HepG2 (cell line): ENCODE results near the gene TMX2. TPM values are rescaled to one million over a fixed set of nuclear protein-coding genes. Genes with fewer than 3 reads are reported as not detected.

Source experiments
- ARHGAP35 ChIP-seq: sonication (generic); formaldehyde crosslinking; IDR thresholded peaks from 2 replicates; pipeline ENCODE4 v1.9.0; 2022; ENCODE audit warnings: mild to moderate bottlenecking, inconsistent platforms, moderate library complexity, missing genetic modification reagents, borderline replicate concordance
- ASH2L ChIP-seq: fragments of 300-600, 200-600 bp; sonication (generic); IDR thresholded peaks from 2 replicates; pipeline ENCODE4 v1.7.0; 2017; ENCODE audit warnings: low read depth, mild to moderate bottlenecking, moderate library complexity, mixed read lengths, low read length; ENCODE audit not compliant: insufficient read length
- GATA4 ChIP-seq: sonication (generic); IDR thresholded peaks from 2 replicates; pipeline ENCODE4 v1.6.1; 2016; ENCODE audit warnings: antibody characterized with exemption, low read depth, borderline replicate concordance
- GMEB1 ChIP-seq: sonication (generic); formaldehyde crosslinking; IDR thresholded peaks from 2 replicates; pipeline ENCODE4 v1.5.1; 2020; ENCODE audit warnings: missing genetic modification reagents, mild to moderate bottlenecking, borderline replicate concordance
- HMGA1 ChIP-seq: sonication (generic); formaldehyde crosslinking; conservative IDR thresholded peaks from 2 replicates; pipeline ENCODE4 v1.4.0; 2020; ENCODE audit warnings: missing genetic modification reagents
- HMGXB4 ChIP-seq, 2 experiments: sonication (generic) in 1 of 2; formaldehyde crosslinking in 1 of 2; IDR thresholded peaks; 2 replicates each; pipeline versions ENCODE4 v1.4.0 to v1.6.1; 2018 to 2020; ENCODE audit warnings: missing genetic modification reagents in 2 of 2, borderline replicate concordance in 1 of 2, low read depth in 1 of 2, mild to moderate bottlenecking in 1 of 2, missing biosample characterization in 1 of 2
- KAT8 ChIP-seq: IDR thresholded peaks from 2 replicates; pipeline ENCODE4 v1.6.1; 2016; ENCODE audit warnings: missing genetic modification reagents, missing compliant biosample characterization
- MIER2 ChIP-seq: IDR thresholded peaks from 2 replicates; pipeline ENCODE4 v1.6.1; 2016; ENCODE audit warnings: missing biosample characterization, missing genetic modification reagents
- NPAS2 ChIP-seq: sonication (generic); formaldehyde crosslinking; IDR thresholded peaks from 2 replicates; pipeline ENCODE4 v1.8.0; 2022; ENCODE audit warnings: mild to moderate bottlenecking, missing genetic modification reagents, borderline replicate concordance
- NR3C1 ChIP-seq: sonication (generic); formaldehyde crosslinking; IDR thresholded peaks from 2 replicates; pipeline ENCODE4 v1.4.0; 2020; ENCODE audit warnings: missing genetic modification reagents
- SETDB1 ChIP-seq: sonication (generic); formaldehyde crosslinking; IDR thresholded peaks from 2 replicates; pipeline ENCODE4 v1.5.1; 2020; ENCODE audit warnings: missing genetic modification reagents, mild to moderate bottlenecking, borderline replicate concordance
- SIX1 ChIP-seq: sonication (generic); formaldehyde crosslinking; IDR thresholded peaks from 2 replicates; pipeline ENCODE4 v1.4.0; 2020; ENCODE audit warnings: missing genetic modification reagents, borderline replicate concordance
- SMAD3 ChIP-seq: sonication (generic); formaldehyde crosslinking; IDR thresholded peaks from 2 replicates; pipeline ENCODE4 v1.4.0; 2020; ENCODE audit warnings: missing genetic modification reagents
- SP5 ChIP-seq: IDR thresholded peaks from 2 replicates; pipeline ENCODE4 v1.6.1; 2016; ENCODE audit warnings: low read depth, borderline replicate concordance
- XBP1 ChIP-seq: sonication (generic); formaldehyde crosslinking; IDR thresholded peaks from 2 replicates; pipeline ENCODE4 v1.5.0; 2020; ENCODE audit warnings: missing genetic modification reagents
- ZFP37 ChIP-seq: sonication (generic); formaldehyde crosslinking; IDR thresholded peaks from 2 replicates; pipeline ENCODE4 v1.4.0; 2020; ENCODE audit warnings: missing genetic modification reagents, borderline replicate concordance
- ZNF276 ChIP-seq: sonication (generic); formaldehyde crosslinking; IDR thresholded peaks from 2 replicates; pipeline ENCODE4 v1.4.0; 2020; ENCODE audit warnings: mild to moderate bottlenecking, low read depth, missing genetic modification reagents
- ZNF282 ChIP-seq: fragments of 450-650 bp; IDR thresholded peaks from 2 replicates; pipeline ENCODE4 v1.6.1; 2018; ENCODE audit not compliant: partially characterized antibody
- ZNF30 ChIP-seq: sonication (generic); formaldehyde crosslinking; IDR thresholded peaks from 2 replicates; pipeline ENCODE4 v1.5.0; 2020; ENCODE audit warnings: mild to moderate bottlenecking, missing genetic modification reagents
- ZNF335 ChIP-seq: sonication (generic); formaldehyde crosslinking; IDR thresholded peaks from 2 replicates; pipeline ENCODE4 v1.4.0; 2020; ENCODE audit warnings: missing genetic modification reagents
- ZNF629 ChIP-seq: sonication (generic); formaldehyde crosslinking; conservative IDR thresholded peaks from 2 replicates; pipeline ENCODE4 v1.5.0; 2020; ENCODE audit warnings: missing genetic modification reagents
- ZNF747 ChIP-seq: sonication (generic); formaldehyde crosslinking; IDR thresholded peaks from 2 replicates; pipeline ENCODE4 v1.8.1; 2023; ENCODE audit warnings: missing genetic modification reagents, mild to moderate bottlenecking, borderline replicate concordance
- ZNF749 ChIP-seq: sonication (generic); formaldehyde crosslinking; IDR thresholded peaks from 2 replicates; pipeline ENCODE4 v1.8.0; 2022; ENCODE audit warnings: mild to moderate bottlenecking, missing genetic modification reagents, moderate library complexity, borderline replicate concordance
- ZNF792 ChIP-seq: IDR thresholded peaks from 2 replicates; pipeline ENCODE4 v1.6.1; 2016
- ZNF891 ChIP-seq: sonication (generic); formaldehyde crosslinking; IDR thresholded peaks from 2 replicates; pipeline ENCODE4 v1.5.0; 2020; ENCODE audit warnings: mild to moderate bottlenecking, missing genetic modification reagents
- polyA plus RNA-seq, 8 experiments: library from polyadenylated mRNA; depleted of rRNA in 3 of 8; stranded (reverse) in 7 of 8; unstranded in 1 of 8; fragments of >200 nt; fragmentation: Illumina TruSeq in 4 of 8; extraction: Trizol in 4 of 8; gene quantifications; 2 replicates each; pipeline versions ENCODE4 v1.2.1 to v1.2.3, GENCODE V29; 2011 to 2016; ENCODE audit warnings: low read depth in 4 of 8, missing spikeins in 1 of 8, mixed read lengths in 1 of 8; ENCODE audit not compliant: insufficient read depth in 1 of 8
- total RNA-seq, 5 experiments: library from RNA; depleted of rRNA; stranded (reverse); fragments of >200 nt; fragmentation: Illumina TruSeq; extraction: Trizol; gene quantifications; 2 replicates each; pipeline ENCODE4 v1.2.3, GENCODE V29; 2016; ENCODE audit warnings: low read depth in 1 of 5

TMX2 gene
- total and polyA plus RNA-seq, 2 of the 13 experiments (the other 11 are each of a cell fraction or from before 2014, with no cell fraction given) = 84.5 to 129 TPM

- TF ChIP-seq ZNF282 = no peak
- TF ChIP-seq GMEB1 (CRISPR knock-in tag) = peak; percentile 76; the same call in 1 of the 2 replicates
- TF ChIP-seq ARHGAP35 (CRISPR knock-in tag) = 0 out of 2 replicates have a peak, but pooled peaks have one; percentile 42
- peak; percentile 83; the same call in 1 of the 2 replicates for TF ChIP-seq ZNF792
- no peak for TF ChIP-seq NPAS2 (CRISPR knock-in tag)
- no peak for TF ChIP-seq SETDB1 (CRISPR knock-in tag)
- no peak for TF ChIP-seq ZNF30
- TF ChIP-seq SP5 = no peak
- TF ChIP-seq ZNF629 (CRISPR knock-in tag) = no peak
- peak; percentile 89 for TF ChIP-seq ZNF747 (CRISPR knock-in tag)
- TF ChIP-seq ASH2L = peak; percentile 86
- TF ChIP-seq ZFP37 (CRISPR knock-in tag) = no peak
- TF ChIP-seq ZNF749 (CRISPR knock-in tag) = no peak
- TF ChIP-seq HMGXB4 (CRISPR knock-in tag; IDR thresholded peaks at IDR 0.05; ENCODE audit: borderline replicate concordance in 1 of 2, low read depth in 1 of 2) = peak; percentile 38 to 42; a peak in 1 of 4 replicates
- peak; percentile 71 for TF ChIP-seq ZNF891
- peak; percentile 45; the same call in 1 of the 2 replicates for TF ChIP-seq GATA4
- 0 out of 2 replicates have a peak, but pooled peaks have one; percentile 63 for TF ChIP-seq SMAD3 (CRISPR knock-in tag)
- no peak for TF ChIP-seq NR3C1 (CRISPR knock-in tag)
- no peak for TF ChIP-seq ZNF276 (CRISPR knock-in tag)
- no peak for TF ChIP-seq MIER2 (CRISPR knock-in tag)
- peak; percentile 96 for TF ChIP-seq KAT8
- TF ChIP-seq HMGA1 = no peak
- no peak for TF ChIP-seq ZNF335
- no peak for TF ChIP-seq XBP1
- 0 out of 2 replicates have a peak, but pooled peaks have one; percentile 6 for TF ChIP-seq SIX1 (CRISPR knock-in tag)
These were observed 29.0 kb downstream of the TMX2 start, which contains the start of gene SELENOH (continued) for GRCh38 chr11:57741132-57742086.
